Stimulated activated CD4-positive, alpha-beta T cell treated with anti-CD3 and anti-CD28 coated beads, Interleukin-2, amount 100 ng/mL, for 4 hours (primary cell): ENCODE measurements around the gene PAX8.
A peak's percentile ranks its signal among the peaks of the same experiment; 100 is the strongest.

ENCODE experiments used
- DNase-seq: peaks from one replicate; pipeline ENCODE4 v3.0.0-alpha.2; 2020; ENCODE audit warnings: low read depth

Gene PAX8

DNA sequence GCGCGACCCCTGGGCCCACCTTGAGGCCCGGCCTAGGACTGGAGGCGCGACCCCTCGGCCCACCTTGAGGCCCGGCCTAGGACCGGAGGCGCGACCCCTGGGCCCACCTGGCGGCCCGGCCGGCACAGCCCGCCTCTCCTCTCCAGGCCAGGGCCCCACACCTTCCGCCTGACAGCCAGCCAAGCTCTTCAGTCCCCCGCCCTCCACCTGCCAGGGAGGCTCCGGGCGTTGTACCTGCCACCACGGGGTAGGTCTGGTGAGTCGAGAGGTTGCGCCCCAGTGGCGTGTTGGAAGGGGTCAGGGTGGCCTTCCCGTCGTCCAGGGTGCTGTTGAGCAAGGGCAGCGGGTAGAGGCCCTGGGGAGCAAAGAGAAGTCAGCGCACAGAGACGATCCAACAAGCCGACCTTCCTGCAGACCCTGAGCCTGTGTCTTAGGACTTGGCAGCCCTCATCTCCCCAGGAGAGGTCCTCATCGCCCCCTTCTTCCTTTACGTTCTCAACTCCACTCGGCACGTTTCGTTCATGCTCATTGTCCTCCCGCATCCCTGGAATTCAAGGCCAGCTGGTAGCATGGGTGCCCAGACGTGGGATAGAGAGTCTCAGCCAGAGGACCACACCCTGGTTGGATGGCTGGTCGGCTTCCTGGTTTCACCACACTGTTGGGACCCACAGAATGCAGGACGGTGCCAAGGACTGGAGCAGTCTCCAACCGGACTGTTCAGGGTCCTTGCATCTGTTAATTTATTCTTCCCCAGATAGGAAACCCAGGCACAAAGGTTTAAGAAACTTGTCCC lies 42.2 kb downstream of the PAX8 start:
- no peak for DNase-seq

DNA sequence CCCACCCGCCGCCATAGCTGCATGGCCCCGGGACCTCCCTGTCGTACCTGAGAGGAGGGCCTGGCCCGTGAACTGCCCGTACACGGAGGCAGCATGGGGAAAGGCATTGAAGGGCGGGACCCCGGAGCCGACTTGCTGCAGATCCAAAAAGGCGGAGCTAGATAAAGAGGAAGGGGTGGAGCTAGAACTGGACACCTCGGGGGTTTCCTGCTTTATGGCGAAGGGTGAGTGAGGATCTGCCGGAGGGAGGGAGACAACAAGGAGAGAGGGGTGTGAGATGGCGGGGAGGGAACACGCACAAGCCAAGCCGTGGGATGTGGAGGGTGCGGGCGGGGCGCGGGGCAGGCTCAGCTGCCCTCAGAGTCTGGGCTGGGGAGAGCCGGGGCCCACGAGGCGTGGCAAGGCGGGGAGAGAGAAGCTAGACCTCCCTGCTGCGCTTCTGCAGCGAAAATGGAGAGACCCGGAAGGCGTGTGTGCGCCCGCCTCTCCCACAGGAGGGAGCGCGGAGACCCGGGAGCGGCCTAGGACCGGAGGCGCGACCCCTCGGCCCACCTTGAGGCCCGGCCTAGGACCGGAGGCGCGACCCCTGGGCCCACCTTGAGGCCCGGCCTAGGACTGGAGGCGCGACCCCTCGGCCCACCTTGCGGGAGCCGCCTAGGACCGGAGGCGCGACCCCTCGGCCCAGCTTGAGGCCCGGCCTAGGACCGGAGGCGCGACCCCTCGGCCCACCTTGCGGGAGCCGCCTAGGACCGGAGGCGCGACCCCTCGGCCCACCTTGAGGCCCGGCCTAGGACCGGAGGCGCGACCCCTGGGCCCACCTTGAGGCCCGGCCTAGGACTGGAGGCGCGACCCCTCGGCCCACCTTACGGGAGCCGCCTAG lies 43.1 kb downstream of the PAX8 start:
- DNase-seq: peak; percentile 61

DNA sequence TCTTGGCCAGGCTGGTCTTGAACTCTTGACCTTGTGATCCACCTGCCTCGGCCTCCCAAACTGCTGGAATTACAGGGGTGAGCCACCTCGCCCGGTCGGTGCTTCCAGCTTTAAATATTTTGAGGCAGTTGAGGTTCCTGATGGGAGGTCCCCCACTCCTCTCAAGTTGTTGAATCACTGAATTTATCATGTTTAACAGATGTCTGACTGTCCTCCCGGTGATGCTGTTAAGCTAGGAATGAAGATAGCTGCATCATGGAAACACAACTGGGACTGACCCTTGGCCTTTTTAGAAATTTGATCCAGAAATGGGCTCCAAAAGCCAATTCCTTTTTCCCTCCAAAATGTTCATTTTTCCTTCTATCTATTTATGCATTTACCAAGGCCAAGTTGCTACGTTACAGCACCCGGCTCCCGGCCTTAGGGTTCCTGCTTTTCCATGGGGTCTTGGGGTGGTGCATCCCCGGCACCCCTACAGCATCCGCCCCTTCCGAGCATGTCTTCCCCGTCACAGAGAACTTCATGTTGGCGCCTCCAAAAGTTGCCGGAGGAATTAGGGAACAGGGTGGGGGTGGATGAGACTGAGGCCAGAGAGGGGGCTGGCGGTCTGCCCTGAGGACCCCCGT lies 43.9 kb downstream of the PAX8 start:
- no peak for DNase-seq

DNA sequence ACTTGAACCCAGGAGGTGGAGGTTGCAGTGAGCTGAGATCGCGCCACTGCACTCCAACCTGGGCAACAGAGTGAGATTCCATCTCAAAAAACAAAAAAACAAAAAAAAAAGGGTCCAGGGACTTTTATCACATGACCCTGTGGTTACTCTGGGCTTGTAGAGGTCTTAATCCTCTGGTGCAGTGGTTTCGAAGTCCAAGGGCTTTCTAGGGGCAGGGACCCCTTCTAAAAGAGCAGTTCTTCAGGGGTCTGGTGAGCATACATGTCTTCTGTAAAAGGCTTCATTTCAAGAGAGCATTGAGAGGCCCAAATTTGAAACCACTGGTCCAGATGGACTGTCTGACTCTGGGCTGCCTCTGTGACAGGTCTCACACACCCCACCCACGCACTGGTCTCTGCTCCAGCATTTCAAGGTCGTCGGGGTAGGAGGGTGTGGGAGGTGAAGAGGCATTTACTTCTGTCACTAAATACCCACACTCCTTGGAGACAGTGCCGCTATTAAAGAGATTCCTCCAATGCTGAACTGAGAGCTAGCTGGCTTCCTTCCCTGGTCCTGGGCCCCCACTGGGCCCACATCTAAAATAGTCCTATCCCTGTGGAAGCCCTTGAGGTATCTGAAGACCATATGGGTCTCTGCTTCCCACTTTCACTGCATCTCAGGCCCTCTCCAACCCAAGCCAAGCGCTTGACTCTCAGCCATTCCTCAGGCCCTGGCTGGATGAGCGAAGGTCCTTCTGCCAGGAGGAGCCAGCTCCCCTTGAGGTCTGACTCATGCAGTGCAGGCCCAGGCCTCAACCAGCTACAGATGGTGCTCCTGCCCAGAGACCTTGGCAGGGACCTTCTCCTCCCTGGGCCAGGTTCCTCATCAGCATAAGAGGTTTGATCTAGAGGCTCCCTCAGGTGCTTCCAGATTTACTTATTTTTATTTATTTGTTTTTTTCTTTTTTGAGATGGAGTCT lies 44.8 kb downstream of the PAX8 start:
- DNase-seq: no peak

DNA sequence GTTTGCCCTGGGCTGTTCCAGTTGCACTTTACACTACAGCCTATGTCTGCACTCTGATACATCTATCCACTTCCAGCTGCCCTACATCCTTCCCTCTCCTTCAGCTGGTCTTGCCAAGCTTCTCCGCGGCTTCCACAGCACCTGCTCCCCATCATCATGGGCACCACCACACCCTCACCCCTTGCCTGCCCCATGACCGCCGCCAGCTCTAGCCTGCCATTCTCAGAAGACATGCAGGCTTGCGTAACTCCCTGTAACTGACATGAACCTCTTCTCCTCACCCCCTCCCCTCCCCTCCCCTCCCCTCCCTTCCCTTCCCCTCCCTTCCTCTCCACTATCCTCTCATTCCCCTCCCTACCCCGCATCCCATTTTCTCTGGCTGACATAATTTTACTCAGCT lies 46.0 kb downstream of the PAX8 start:
- no peak for DNase-seq

DNA sequence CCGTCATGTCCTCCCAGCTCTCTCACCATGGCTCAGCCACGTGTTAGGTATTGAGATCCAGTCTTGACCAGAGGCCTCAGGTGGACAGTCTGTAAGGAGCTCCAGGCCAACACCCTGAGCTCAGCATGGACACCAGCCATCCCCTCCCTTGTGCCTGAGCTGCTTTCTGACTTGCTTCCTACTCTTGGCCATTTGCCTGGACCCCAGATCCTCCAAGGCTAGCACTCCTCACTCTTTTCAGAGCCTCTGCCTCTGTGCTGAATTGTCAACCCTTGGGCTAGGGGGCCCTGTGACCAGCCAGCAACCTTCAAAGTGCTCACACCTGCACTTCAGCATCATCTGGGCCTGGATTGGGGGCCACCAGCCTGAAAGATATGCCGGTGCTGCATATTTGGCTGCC lies 46.6 kb downstream of the PAX8 start:
- no peak for DNase-seq

DNA sequence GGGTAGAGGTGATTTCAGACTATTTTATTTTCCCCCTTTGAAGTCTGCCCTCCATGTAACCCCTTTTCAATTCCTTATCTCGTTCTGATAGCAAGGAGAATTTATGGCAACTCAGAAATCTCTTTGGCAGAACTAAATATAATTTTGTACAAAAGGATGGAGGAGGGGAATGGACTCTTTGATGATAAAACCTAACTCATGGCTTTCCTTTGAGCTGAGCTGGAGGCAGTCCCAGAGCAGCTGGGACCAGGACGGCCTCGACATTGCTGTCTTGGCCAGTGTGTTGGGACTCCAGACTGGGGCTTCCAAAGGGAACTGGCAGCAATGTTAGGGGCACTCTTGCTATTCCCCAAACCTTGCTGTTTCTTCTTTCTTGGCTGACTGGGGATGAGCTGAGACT lies 47.7 kb downstream of the PAX8 start:
- no peak for DNase-seq

DNA sequence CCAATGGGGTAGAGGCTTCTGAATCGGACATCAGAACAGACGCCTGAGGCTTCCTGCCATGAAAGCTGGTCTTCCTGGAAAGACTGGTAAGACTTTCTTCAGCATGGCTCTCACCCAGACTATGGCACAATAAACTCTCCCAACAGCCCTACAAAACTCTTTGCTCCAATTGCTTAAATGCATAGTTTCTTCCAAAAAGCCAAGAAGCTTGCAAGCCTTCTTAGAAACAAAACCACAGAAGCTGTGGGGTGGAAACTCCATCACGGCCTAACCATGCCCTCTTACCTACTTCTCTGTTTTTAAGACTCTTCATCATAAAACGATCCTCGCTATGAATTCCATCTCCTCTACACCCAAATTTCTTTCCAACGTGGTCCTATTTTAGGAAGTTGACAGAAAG lies 48.2 kb downstream of the PAX8 start:
- DNase-seq: no peak

DNA sequence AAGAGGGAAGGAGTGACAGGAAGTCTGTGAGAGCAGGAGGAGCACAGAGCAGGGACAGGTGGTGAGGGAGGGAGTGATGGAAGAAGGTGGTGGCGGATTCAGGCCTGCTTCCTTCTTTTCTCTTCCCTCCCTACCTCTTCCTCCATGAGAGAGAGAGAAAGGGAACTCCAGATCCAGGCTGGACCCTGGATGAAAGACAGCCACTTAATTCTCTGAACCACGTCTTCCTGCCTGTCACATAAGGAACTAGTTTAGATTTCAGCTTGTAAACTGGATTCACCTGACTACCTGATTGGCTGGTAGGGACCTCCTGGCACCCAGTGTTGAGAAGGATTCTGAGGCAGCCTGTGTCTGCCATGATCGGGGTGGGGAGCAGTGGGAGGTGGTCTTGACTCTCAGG lies 48.9 kb downstream of the PAX8 start:
- no peak for DNase-seq

DNA sequence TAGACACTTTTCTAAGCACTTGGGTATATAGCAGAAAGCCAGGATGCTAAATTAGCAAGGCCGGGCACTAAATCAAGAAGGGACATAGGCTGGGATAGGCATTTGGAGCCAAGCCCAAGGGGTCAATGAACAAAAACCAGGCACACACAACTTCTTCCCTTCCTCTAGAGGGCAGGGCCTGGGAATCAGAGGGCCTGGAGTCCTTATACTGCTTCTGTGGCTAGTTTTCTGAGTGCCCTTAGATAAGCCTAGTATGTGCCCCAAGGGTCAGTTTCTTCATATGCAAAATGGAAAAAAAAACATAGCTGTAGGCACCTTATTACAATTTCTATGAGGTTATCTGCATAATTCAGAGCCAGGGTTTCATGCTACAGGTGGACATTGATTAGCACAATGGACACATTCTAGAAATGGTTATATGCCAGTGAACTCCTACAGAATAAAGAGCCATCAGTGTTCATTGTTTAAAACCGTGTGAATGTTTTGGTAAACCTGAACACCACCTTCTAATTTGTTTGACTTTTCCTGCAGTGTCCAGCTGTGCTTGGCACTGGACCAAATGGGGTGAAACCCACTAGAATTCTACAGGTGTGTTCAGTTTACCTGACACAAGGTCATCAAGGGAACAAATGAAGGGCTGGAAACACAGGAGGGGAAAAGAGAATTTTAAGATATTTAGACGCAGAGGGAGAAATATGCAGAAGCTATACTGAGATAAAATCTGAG lies 49.6 kb downstream of the PAX8 start:
- no peak for DNase-seq

DNA sequence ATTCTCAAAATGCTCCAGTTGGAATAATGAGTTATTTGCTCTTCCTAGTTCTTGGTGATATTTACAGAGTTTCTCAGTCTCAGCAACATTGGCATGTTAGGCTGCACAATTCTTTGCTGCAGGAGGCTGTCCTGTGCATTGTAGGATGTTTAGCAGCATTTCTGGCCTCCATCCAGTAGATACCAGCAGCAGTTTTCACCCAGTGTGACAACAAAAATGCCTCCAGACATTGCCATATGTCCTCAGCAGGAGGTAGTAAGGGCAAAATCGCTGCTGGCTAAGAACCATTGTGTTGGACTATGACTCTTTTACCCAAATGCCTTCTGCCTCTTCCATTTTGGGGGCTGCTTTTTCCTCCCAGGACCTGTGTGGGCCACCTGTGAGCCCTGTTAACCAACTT lies 50.4 kb downstream of the PAX8 start:
- no peak for DNase-seq

DNA sequence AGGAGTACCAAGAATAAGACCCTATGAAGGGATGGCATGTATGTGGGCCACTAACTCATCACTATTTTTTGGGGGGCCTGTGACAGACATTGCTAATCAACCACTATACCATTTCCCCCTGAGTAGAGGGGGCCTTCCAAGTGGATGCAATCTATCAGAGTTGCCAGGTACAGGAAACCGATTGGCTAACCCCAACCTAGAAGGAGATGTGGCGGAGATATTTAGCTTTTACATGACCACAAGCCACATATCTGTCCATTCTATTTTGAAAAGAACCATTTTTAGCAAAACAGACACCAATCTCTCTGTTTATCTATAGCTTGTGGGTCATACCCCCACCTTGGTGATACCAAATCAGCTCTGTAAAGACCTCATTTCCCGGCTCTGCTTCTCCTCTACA lies 51.0 kb downstream of the PAX8 start:
- DNase-seq: no peak

DNA sequence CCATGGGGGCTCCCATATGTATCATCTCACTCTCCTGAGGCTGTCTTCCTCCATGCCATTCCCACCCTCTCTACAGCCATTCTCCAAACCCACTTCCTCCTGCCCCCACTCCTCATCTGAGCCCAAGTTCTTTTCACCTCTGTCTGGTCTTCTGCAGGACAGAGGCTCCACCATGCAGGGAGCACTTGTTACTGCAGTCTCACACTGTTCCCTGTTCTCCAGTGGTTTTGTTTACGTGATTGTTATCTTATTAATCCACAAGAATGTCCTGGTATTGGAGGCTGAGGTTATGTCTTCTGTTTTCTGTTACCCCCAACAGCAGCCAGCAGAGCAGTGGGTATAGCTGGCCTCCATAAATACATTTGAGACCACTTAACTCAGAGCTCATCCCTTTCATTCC lies 51.4 kb downstream of the PAX8 start:
- DNase-seq: no peak

DNA sequence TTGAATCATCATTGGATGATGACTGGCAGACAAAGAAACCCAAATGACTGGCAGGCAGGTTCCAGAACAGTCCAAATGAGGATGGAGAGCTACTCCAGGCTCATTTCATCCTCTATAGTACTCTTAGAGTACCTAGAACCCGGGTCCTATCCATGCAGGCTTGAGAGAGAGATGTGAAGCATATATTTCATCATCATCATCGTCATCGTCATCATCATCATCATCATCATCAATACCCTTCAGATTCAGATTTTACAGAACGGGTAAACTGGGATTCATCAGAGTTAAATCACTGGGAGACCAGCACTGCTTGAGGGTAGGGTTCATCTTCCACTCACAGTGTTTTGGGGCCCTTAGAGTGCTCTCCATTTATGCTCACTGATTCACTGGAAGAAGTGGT lies 52.3 kb downstream of the PAX8 start:
- no peak for DNase-seq

DNA sequence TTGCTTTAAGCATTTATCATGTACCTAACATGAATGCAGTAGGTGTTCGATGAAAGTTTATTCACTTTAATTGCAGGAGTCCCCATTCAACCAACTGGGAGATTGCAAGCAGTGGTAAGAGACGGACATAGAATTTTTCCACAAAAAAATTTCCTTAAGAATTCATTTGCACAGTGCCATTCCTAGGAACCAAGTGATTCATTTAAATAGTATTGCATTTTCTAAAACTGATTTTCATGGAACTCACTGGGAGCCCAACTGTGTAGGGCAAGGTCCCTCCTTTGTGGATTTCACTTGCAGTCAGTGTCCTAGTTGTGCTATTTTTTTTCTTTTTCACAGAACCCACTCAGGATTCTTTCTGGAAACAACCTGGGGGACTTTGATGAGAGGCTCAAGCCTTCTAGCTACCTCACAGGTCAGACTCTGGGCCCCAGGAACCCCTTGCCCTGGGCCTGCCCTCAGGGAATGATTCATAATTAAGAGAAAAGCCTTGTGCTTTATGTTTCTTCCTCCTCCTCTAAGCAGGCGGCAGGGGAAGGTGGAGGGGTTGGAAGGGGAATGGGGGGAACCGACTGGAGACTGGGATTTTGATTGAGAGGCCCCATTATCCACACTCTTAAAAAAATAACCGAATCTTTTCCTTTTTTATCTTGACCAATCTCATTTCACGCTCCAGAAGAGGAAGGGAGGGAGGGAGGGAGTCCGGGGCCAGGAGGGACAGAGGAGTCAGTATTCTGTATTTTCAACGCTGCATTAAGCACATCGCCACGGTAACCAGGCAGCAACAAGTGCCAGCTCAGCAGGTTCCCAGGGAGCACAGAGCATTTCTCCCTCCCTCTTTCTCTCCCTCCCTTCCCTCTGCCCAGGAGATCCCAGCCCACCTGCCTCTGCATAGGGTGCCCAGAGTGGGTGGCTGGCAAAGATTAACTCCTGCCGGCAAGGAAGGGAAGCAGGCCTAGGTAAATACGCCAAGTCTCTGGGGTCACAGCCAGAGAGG lies 53.2 kb downstream of the PAX8 start:
- no peak for DNase-seq

DNA sequence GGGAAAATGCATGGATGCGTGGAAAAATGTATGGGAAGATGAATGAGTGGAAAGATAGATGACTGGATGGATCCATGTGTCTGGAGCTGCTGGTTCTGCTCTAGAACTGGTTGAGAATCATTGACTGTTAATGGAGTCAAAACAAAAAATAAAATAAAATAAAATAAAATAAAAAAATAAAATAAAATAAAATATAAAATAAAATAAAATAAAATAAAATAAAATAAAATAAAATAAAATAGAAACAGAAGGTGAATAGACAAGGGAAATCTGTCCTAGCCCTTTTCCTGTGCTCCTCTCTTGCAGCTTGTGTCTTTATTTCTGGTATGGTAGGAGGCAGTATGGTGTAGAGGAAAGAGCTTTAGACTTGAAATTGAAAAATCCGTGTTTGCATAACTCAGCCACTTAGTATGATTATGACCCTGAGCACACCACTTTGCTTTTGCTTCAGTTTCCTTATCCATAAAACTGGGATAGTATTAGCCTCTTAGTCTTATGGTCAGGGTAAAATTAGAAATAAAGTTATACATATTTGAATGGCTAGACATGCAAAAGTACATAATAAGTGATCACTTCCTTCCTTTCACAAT lies 54.0 kb downstream of the PAX8 start:
- no peak for DNase-seq

DNA sequence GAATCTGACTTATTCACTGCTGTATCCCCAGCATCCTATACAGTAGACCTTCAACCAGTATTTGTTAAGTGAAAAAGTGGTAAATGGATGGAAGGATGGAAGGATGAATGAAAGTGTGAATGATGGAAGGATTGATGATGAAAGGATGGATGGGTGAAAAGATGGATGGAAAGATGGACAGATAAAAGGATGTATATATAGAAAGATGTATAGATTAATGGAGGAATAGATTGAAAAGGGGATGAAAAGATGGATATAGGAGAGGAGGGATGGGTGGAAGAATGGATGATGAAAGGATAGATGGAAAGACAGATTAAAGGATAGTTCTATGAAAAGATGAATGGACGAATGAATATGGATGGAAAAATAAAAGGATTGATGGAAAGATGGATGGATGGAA lies 54.9 kb downstream of the PAX8 start:
- DNase-seq: no peak

DNA sequence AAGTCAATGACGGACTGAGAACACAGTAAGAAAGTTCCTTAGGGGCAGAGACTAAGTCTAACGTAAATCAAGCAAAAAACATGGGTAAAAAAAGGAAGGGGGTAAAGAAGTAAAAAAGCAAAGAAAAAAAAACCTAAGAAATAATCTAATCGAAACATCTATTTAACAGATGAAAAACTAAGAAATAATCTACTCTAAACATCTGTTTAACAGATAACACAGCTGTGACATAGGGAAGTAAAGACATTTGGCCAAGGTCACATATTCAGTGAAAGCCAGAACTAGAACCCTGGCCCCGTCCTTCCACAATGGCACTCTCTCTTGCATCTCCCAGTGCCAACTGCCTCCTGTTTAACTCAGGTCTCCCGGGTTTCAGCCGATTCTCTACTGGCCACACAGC lies 56.9 kb downstream of the PAX8 start:
- DNase-seq: no peak

DNA sequence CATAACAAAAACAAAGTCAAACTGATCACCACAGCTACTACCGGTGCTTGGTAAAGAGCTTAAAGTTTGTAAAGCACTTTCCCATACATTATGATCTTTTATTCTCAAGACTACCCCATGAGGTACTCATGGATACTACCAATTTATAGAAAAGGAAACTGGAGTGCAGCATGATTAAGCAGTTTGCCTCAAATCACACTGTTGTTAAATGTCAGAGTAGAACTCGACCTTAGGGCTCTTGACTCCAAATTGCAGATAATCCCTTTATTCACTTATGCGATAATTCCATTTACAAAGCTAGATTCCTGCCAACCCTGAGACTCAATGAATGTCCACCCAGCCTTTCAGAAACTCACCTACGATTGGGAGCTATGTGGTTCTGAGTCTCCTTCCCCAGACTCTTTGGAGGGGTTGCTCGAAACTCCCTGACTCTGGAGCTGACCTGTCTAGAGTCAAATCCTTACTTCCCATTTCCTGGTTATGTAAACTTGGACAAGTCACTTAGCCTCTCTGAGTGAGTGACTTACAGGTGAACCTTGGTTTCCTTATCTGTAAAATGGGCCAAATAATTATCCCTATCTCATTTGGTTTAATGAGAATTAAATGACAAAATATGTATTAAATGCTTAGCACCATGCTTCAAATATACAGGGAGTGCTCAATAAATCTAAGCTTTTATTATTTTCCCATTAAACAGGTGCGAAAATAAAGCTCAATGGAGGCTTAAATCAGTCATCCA lies 57.6 kb downstream of the PAX8 start:
- DNase-seq: no peak
